IMR-90 (cell line): ENCODE data around the gene KRT78. TPM values are rescaled to one million over a fixed set of nuclear protein-coding genes. Genes with fewer than 3 reads are reported as not detected.

ENCODE experiments used
- ATAC-seq: fragments of 200-7000 bp; cut with Tn5 transposase; 2 replicates; pipeline ENCODE4 v1.9.1; 2020; ENCODE audit warnings: low read depth, mild to moderate bottlenecking, moderate library complexity
- BruUV-seq: library from RNA; stranded (reverse); fragments of 400-500 nt; replicated peaks from 2 replicates; lab custom pipeline; 2021; lab: Mats Ljungman, UMichigan
- CTCF ChIA-PET: fragments of 300-600 bp; formaldehyde crosslinking; extraction: SDS; loops from one replicate; lab custom pipeline; 2021; ENCODE audit warnings: antibody characterized with exemption; lab: Yijun Ruan, JAX
- POLR2A ChIA-PET: fragments of 300-600 bp; sonication (Branson Sonifier 250); formaldehyde crosslinking; loops from one replicate; lab custom pipeline; 2022; ENCODE audit warnings: antibody characterized with exemption; ENCODE audit not compliant: unreplicated experiment; lab: Charles Lee
- DNase-seq: peaks from one replicate; pipeline ENCODE4 v3.0.0; 2013
- H2AFZ ChIP-seq: replicated peaks from 2 replicates; pipeline ENCODE3; 2013; ENCODE audit warnings: low read length, mild to moderate bottlenecking; ENCODE audit not compliant: poor library complexity
- H2AK5ac ChIP-seq: 2 replicates; pipeline ENCODE4 v1.6.1; 2013; ENCODE audit warnings: low read depth, low read length, inconsistent platforms
- H2AK9ac ChIP-seq: replicated peaks from 2 replicates; pipeline ENCODE3; 2013; ENCODE audit warnings: mild to moderate bottlenecking, low read depth, low read length, moderate library complexity; ENCODE audit not compliant: poor library complexity
- H2BK120ac ChIP-seq: 2 replicates; pipeline ENCODE4 v1.6.1; 2013; ENCODE audit warnings: low read depth, low read length, inconsistent platforms
- H2BK15ac ChIP-seq: 3 replicates; pipeline ENCODE4 v1.6.1; 2013; ENCODE audit warnings: low read depth, low read length, inconsistent platforms
- H2BK20ac ChIP-seq: 2 replicates; pipeline ENCODE4 v1.6.1; 2013; ENCODE audit warnings: low read depth, mild to moderate bottlenecking, inconsistent platforms, low read length, moderate library complexity
- H2BK5ac ChIP-seq: 2 replicates; pipeline ENCODE4 v1.6.1; 2013; ENCODE audit warnings: mild to moderate bottlenecking, low read depth, low read length, inconsistent platforms; ENCODE audit not compliant: poor library complexity, severe bottlenecking
- H3K14ac ChIP-seq: replicated peaks from 2 replicates; pipeline ENCODE4 v1.6.1; 2013; ENCODE audit warnings: low read depth, low read length, inconsistent platforms
- H3K18ac ChIP-seq: 2 replicates; pipeline ENCODE4 v1.6.1; 2013; ENCODE audit warnings: low read depth, low read length, control low read depth
- H3K23ac ChIP-seq: 2 replicates; pipeline ENCODE4 v1.6.1; 2013; ENCODE audit warnings: low read depth, low read length, inconsistent platforms
- H3K27ac ChIP-seq: 2 replicates; pipeline ENCODE4 v1.5.1; 2013; ENCODE audit warnings: mild to moderate bottlenecking, control low read depth, low read length; ENCODE audit not compliant: insufficient read depth
- H3K27me3 ChIP-seq: 2 replicates; pipeline ENCODE4 v1.6.1; 2013; ENCODE audit warnings: low read length; ENCODE audit not compliant: control insufficient read depth, insufficient read depth
- H3K36me3 ChIP-seq: 2 replicates; pipeline ENCODE4 v1.6.1; 2013; ENCODE audit warnings: low read length, mixed read lengths; ENCODE audit not compliant: control insufficient read depth, insufficient read depth
- H3K4ac ChIP-seq: 2 replicates; pipeline ENCODE4 v1.6.1; 2013; ENCODE audit warnings: low read depth, low read length, inconsistent platforms
- H3K4me1 ChIP-seq: 2 replicates; pipeline ENCODE4 v1.6.1; 2013; ENCODE audit warnings: low read length, mixed read lengths; ENCODE audit not compliant: control insufficient read depth, insufficient read depth
- H3K4me2 ChIP-seq: 2 replicates; pipeline ENCODE4 v1.6.1; 2013; ENCODE audit warnings: low read depth, mild to moderate bottlenecking, control low read depth, low read length, moderate library complexity
- H3K4me3 ChIP-seq: 2 replicates; pipeline ENCODE4 v1.5.1; 2013; ENCODE audit warnings: low read depth, mild to moderate bottlenecking, control low read depth, low read length, moderate library complexity; ENCODE audit not compliant: insufficient read depth
- H3K56ac ChIP-seq: 2 replicates; pipeline ENCODE4 v1.6.1; 2013; ENCODE audit warnings: low read length, inconsistent platforms; ENCODE audit not compliant: insufficient read depth; ENCODE audit errors: extremely low read depth
- H3K79me1 ChIP-seq, 2 experiments: 2 replicates each; pipeline ENCODE4 v1.6.1; 2013; ENCODE audit warnings: low read length in 2 of 2, inconsistent platforms in 1 of 2, low read depth in 1 of 2
- H3K9ac ChIP-seq: 2 replicates; pipeline ENCODE4 v1.6.1; 2013; ENCODE audit warnings: low read depth, low read length, control low read depth
- H3K9me1 ChIP-seq: 2 replicates; pipeline ENCODE4 v1.6.1; 2013; ENCODE audit warnings: low read length, inconsistent platforms; ENCODE audit not compliant: insufficient read depth
- H3K9me3 ChIP-seq: 2 replicates; pipeline ENCODE4 v1.6.1; 2013; ENCODE audit warnings: low read length; ENCODE audit not compliant: control insufficient read depth, insufficient read depth
- H4K20me1 ChIP-seq: 2 replicates; pipeline ENCODE4 v1.6.1; 2013; ENCODE audit warnings: low read length, inconsistent platforms; ENCODE audit not compliant: insufficient read depth
- H4K5ac ChIP-seq: 2 replicates; pipeline ENCODE4 v1.6.1; 2013; ENCODE audit warnings: mild to moderate bottlenecking, low read depth, low read length, control low read depth
- H4K8ac ChIP-seq, 2 experiments: 2 replicates each; pipeline ENCODE4 v1.6.1; 2013; ENCODE audit warnings: low read depth in 2 of 2, low read length in 2 of 2, control low read depth in 1 of 2, inconsistent platforms in 1 of 2
- H4K91ac ChIP-seq: 2 replicates; pipeline ENCODE4 v1.6.1; 2013; ENCODE audit warnings: low read depth, low read length, inconsistent platforms; ENCODE audit not compliant: insufficient read depth
- BHLHE40 ChIP-seq: fragments of 150-350 bp; IDR thresholded peaks from 2 replicates; pipeline ENCODE4 v1.6.1; 2016; ENCODE audit warnings: mild to moderate bottlenecking, low read depth, low read length
- CEBPB ChIP-seq: IDR thresholded peaks from 2 replicates; pipeline ENCODE4 v1.6.1; 2012; ENCODE audit warnings: low read depth, low read length, improper control_type of control experiment
- CHD1 ChIP-seq: IDR thresholded peaks from 2 replicates; pipeline ENCODE4 v1.6.1; 2012; ENCODE audit warnings: low read depth, low read length, improper control_type of control experiment
- FOS ChIP-seq: fragments of 150-350 bp; IDR thresholded peaks from 2 replicates; pipeline ENCODE4 v1.6.1; 2016; ENCODE audit warnings: low read depth, low read length
- MAFK ChIP-seq: IDR thresholded peaks from 2 replicates; pipeline ENCODE4 v1.6.1; 2012; ENCODE audit warnings: low read depth, low read length, improper control_type of control experiment
- MAZ ChIP-seq: IDR thresholded peaks from 2 replicates; pipeline ENCODE4 v1.6.1; 2012; ENCODE audit warnings: low read depth, mild to moderate bottlenecking, low read length, improper control_type of control experiment, moderate library complexity, borderline replicate concordance
- MXI1 ChIP-seq: IDR thresholded peaks from 2 replicates; pipeline ENCODE4 v1.6.1; 2012; ENCODE audit warnings: low read depth, mild to moderate bottlenecking, low read length, moderate library complexity, borderline replicate concordance
- NFE2L2 ChIP-seq: fragments of 150-350 bp; IDR thresholded peaks from 2 replicates; pipeline ENCODE4 v1.6.1; 2016; ENCODE audit warnings: low read depth, mild to moderate bottlenecking, low read length
- POLR2A ChIP-seq: IDR thresholded peaks from 2 replicates; pipeline ENCODE4 v1.6.1; 2012; ENCODE audit warnings: mild to moderate bottlenecking, low read depth, low read length
- RAD21 ChIP-seq: IDR thresholded peaks from 2 replicates; pipeline ENCODE4 v1.6.1; 2012; ENCODE audit warnings: low read length, improper control_type of control experiment
- RCOR1 ChIP-seq: IDR thresholded peaks from 2 replicates; pipeline ENCODE4 v1.6.1; 2012; ENCODE audit warnings: mild to moderate bottlenecking, low read length, improper control_type of control experiment; ENCODE audit not compliant: insufficient replicate concordance
- RFX5 ChIP-seq: IDR thresholded peaks from 2 replicates; pipeline ENCODE4 v1.8.0; 2012; ENCODE audit warnings: low read depth, mild to moderate bottlenecking, low read length, moderate library complexity
- SMC3 ChIP-seq: fragments of 150-350 bp; IDR thresholded peaks from 2 replicates; pipeline ENCODE4 v1.6.1; 2016; ENCODE audit warnings: low read depth, mild to moderate bottlenecking, antibody characterized with exemption, low read length, moderate library complexity
- WGBS, 2 experiments: methylation state at CpG; one replicate each; pipeline versions ENCODE4 v1.1.5 to v1.1.7; 2013; ENCODE audit warnings: missing lambda C conversion rate in 2 of 2; ENCODE audit not compliant: insufficient read length in 1 of 2; ENCODE audit errors: extremely low coverage in 2 of 2; 5-methylcytosine and 5-hydroxymethylcytosine counted together
- dilution Hi-C: fragments of 300-500 bp; cut with HindIII; formaldehyde crosslinking; loops from one replicate; pipeline ENCODE4 v1.14.3; 2018; ENCODE audit warnings: low sequenced_read_pairs; ENCODE audit not compliant: unreplicated experiment
- in situ Hi-C: fragments of 300-500 bp; cut with MboI; formaldehyde crosslinking; loops from 3 replicates; pipeline ENCODE4 v1.14.3; 2019; ENCODE audit warnings: low sequenced_read_pairs, inconsistent platforms, mixed read lengths
- intact Hi-C: fragments of 100-400 bp; cut with micrococcal nuclease; formaldehyde crosslinking; loops from 2 replicates; pipeline ENCODE4 v1.10.0; 2022
- polyA plus RNA-seq, 3 experiments: library from polyadenylated mRNA; depleted of rRNA; stranded (reverse); fragments of >200 nt; gene quantifications; 2 replicates each; pipeline ENCODE4 v1.2.3, GENCODE V29; 2012; ENCODE audit warnings: low replicate concordance in 1 of 3
- total RNA-seq: library from RNA; depleted of rRNA; stranded (reverse); fragments of >200 nt; gene quantifications from 2 replicates; pipeline ENCODE4 v1.2.3, GENCODE V29; 2012
- TF ChIP-seq, protein P1 (sequence below): fragments of 150-350 bp; IDR thresholded peaks from 2 replicates; pipeline ENCODE4 v1.6.1; 2016; ENCODE audit warnings: low read depth, mild to moderate bottlenecking, low read length, moderate library complexity, borderline replicate concordance
- TF ChIP-seq, protein P2 (sequence below): conservative IDR thresholded peaks from 2 replicates; pipeline ENCODE4 v1.5.1; 2012; ENCODE audit warnings: mild to moderate bottlenecking, low read depth, low read length, improper control_type of control experiment
- TF ChIP-seq, protein P3 (sequence below): fragments of 150-350 bp; IDR thresholded peaks from 2 replicates; pipeline ENCODE4 v1.6.1; 2017; ENCODE audit warnings: mild to moderate bottlenecking, antibody characterized with exemption, low read length, low read depth

The KRT78 gene
- total and polyA plus RNA-seq, 2 of the 4 experiments (the other 2 are of a cell fraction): not detected

DNA sequence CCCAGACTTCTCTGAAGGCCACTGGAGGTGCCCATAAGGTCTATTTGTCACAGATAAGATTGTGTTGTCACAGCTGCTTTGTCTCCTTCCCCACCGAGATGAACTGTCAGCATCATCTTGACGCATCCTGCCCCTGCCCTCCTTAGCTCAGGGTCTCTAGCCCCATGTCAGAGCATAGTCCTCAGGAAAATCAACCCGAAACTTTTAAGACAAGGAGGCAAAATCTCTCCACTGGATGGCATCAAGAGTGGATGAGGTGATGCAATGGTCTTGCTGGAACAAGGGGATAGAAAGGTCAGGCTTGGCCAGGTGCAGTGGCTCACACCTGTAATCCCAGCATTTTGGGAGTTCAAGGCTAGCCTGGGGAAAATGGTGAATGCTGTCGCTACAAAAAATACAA is 22.8 kb downstream of the KRT78 start:
- Histone ChIP-seq H4K8ac (no peak overlapping the region), H3K9me1 (no peaks in the 10 kb centered on the region; the same call in 1 of the 2 replicates), H3K36me3 (no peaks in the 10 kb centered on the region), H3K27me3 (peaks cover 20% of the 10 kb centered on the region), H2AK5ac (no peak overlapping the region), H4K91ac (no peak overlapping the region), H3K9ac (no peak overlapping the region), H3K27ac (no peak overlapping the region), H4K5ac (no peak overlapping the region), H3K4me3 (no peak overlapping the region), H2AK9ac (no peak overlapping the region), H3K14ac (no peak overlapping the region), H3K23ac (no peak overlapping the region), H2BK5ac (no peak overlapping the region), H3K9me3 (no peaks in the 10 kb centered on the region), H2BK120ac (no peak overlapping the region), H4K20me1 (no peaks in the 10 kb centered on the region), H3K4me1 (0 out of 2 replicates have a peak, but pooled peaks cover 2% of the 10 kb centered on the region), H3K4ac (no peak overlapping the region), H3K18ac (no peak overlapping the region), H3K79me1 (no peaks in the 10 kb centered on the region), H3K4me2 (no peak overlapping the region), H2AFZ (no peak overlapping the region), H2BK20ac (no peak overlapping the region), H3K56ac (no peak overlapping the region), H2BK15ac (no peak overlapping the region)
- ATAC-seq (no peak), DNase-seq (no peak)
- 100% methylated on average over 1 of the region's 4 CpGs; no CpG with 5 or more reads in 1 of the 2 experiments for WGBS, 2 experiments
- TF ChIP-seq RAD21: no peak
- TF ChIP-seq BHLHE40: no peak
- TF ChIP-seq SMC3: no peak
- TF ChIP-seq MAZ: no peak
- TF ChIP-seq CEBPB: no peak
- TF ChIP-seq POLR2A: no peak
- TF ChIP-seq RFX5: no peak
- no peak for TF ChIP-seq MAFK
- TF ChIP-seq, protein P1, sequence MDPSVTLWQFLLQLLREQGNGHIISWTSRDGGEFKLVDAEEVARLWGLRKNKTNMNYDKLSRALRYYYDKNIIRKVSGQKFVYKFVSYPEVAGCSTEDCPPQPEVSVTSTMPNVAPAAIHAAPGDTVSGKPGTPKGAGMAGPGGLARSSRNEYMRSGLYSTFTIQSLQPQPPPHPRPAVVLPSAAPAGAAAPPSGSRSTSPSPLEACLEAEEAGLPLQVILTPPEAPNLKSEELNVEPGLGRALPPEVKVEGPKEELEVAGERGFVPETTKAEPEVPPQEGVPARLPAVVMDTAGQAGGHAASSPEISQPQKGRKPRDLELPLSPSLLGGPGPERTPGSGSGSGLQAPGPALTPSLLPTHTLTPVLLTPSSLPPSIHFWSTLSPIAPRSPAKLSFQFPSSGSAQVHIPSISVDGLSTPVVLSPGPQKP: no peak
- TF ChIP-seq, protein P2, sequence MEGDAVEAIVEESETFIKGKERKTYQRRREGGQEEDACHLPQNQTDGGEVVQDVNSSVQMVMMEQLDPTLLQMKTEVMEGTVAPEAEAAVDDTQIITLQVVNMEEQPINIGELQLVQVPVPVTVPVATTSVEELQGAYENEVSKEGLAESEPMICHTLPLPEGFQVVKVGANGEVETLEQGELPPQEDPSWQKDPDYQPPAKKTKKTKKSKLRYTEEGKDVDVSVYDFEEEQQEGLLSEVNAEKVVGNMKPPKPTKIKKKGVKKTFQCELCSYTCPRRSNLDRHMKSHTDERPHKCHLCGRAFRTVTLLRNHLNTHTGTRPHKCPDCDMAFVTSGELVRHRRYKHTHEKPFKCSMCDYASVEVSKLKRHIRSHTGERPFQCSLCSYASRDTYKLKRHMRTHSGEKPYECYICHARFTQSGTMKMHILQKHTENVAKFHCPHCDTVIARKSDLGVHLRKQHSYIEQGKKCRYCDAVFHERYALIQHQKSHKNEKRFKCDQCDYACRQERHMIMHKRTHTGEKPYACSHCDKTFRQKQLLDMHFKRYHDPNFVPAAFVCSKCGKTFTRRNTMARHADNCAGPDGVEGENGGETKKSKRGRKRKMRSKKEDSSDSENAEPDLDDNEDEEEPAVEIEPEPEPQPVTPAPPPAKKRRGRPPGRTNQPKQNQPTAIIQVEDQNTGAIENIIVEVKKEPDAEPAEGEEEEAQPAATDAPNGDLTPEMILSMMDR: no peak
- TF ChIP-seq RCOR1: no peak
- TF ChIP-seq FOS: no peak
- no peak for TF ChIP-seq CHD1
- TF ChIP-seq MXI1: no peak
- TF ChIP-seq, protein P3, sequence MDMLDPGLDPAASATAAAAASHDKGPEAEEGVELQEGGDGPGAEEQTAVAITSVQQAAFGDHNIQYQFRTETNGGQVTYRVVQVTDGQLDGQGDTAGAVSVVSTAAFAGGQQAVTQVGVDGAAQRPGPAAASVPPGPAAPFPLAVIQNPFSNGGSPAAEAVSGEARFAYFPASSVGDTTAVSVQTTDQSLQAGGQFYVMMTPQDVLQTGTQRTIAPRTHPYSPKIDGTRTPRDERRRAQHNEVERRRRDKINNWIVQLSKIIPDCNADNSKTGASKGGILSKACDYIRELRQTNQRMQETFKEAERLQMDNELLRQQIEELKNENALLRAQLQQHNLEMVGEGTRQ: no peak
- TF ChIP-seq NFE2L2: no peak
- ChIA-PET POLR2A (no interaction called here), CTCF (interaction anchor here (1.0 kb wide), 1 partner anchor 155 kb away, joined by 3 read pairs; no protein-coding TSS in a partner anchor)
- intact Hi-C loops (no loop called here), in situ Hi-C loops (no loop called here), dilution Hi-C loops (no loop called here)
- BruUV-seq: no TSS peak
